GM19324 (cell line): ENCODE measurements around the gene SLC25A34.

Experiments used
- ATAC-seq: cut with Tn5 transposase; IDR thresholded peaks from one replicate; pipeline ENCODE4 v1.9.1; 2021; ENCODE audit warnings: mild to moderate bottlenecking, moderate library complexity; ENCODE audit not compliant: unreplicated experiment, low FRiP score

Gene SLC25A34

DNA sequence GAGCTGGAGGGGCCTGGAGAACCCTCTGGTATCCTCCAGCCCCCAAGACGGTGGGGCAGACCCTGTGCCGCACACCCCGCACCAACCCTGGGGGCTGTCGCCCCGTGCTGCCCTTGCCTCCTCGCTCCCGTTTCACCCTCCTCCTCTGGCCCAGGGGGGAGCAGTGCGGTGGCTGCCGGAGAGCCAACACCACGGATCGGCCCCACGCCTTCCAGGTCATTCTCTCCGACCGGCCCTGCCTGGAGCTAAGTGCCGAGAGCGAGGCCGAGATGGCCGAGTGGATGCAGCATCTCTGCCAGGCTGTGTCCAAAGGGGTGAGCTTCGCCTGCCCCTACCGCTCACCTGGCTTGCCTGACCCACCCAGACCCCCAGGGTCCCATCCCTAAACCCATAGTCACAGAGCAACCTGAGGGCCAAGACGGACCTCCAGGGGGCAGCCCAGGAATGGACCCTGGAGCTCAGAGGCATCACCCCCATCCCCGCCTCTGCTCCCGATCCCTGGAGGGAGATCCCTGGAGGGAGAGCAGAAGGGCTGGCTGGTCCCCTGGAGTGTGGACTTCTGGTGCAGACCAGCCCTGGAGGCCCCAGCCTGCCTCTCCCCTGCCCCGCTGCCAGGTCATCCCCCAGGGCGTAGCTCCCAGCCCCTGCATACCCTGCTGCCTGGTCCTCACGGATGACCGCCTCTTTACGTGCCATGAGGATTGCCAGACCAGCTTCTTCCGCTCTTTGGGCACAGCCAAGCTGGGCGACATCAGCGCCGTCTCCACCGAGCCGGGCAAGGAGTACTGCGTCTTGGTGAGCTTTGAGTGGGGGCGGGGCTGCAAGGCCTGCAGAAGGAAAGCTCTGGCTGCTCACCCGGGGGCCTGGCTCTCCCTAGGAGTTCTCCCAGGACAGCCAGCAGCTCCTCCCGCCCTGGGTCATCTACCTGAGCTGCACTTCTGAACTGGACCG lies 4.0 kb upstream of the SLC25A34 start:
- no peak for ATAC-seq

DNA sequence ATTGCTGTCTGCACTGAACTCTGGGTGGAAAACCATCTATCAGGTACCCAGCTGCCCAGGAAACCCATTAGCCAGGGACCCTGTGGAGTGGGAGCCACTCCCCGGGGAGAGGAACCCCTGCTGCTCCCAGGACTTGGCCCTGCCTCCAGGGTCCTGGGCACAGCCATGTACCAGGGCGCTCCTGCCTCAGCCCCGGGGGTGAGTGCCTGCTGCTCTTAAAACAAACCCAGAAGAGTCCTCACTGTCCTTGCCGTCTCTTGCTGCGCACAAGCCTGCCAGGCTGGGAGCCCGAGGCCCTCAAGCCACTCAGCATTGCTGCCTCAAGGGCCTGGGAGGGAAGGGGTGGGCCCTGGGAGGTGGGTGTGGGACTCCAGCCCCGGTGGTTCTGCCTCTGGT lies 3.4 kb upstream of the SLC25A34 start:
- ATAC-seq = no peak

DNA sequence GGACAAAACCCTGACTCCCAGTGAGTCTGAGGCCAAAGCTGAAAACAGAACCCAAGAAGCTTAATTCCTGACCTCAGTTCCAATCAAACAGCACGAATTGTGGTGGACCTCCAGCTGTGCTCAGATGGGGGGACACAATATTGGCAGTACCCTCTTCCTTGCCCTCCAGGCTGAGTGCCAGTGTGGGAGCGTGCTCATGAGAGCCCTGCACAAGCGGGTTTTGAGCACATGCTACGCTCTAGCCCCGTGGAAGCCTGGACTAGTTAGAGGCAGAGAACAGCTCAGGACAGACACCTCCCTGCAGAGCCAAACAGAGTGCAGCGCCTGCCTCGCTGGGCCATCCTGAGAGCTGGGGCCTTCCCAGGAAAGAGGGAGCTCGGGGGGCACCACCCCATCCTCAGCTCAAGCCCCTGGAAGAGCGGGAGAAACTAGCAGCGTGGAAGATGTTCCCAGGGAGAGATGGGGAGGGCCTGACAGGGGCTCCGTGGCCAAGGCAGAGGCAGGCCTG lies 2.8 kb upstream of the SLC25A34 start:
- ATAC-seq = no peak

DNA sequence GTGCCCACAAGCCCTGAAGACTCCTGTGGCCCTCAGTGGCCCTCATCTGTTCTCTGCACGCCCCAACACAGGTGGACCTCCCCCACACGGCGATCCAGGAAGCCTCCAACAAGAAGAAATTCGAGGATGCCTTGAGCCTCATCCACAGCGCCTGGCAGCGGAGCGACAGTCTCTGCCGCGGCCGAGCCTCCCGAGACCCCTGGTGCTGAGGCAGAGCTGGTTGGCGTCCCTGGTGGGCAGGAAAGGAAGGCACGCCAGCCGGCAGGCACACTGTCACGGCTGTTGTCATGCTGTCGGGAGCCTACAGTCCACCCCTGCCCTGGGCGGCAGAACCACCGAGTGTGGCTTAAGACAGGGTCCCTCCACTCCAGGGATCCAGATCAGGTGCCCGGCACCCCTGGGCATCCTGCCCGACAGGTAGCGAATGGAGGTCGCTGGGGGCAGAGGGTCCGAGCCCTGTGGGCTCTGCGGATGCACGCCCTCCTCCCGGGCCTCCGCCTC lies 2.3 kb upstream of the SLC25A34 start:
- ATAC-seq = no peak

DNA sequence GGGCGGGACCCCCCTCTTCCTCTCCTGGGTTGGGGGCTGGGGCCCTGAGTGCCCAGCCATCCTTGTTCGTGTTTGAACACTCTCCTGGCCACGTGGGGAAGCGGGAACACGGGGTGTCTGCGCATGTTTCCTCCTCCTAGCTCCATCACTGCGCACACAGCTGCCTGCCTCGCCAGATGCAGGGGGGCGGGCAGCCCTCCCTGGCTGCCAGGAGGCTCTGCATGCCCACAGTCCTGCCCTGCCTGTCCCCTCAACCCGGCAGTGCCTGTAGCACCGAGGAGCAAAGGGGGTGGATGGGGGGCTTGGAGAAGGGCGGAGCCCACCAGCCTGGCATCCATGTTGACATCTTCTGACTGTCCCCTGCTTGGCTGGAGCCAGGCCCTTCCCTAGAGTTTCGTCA lies 1.8 kb upstream of the SLC25A34 start:
- ATAC-seq = no peak

DNA sequence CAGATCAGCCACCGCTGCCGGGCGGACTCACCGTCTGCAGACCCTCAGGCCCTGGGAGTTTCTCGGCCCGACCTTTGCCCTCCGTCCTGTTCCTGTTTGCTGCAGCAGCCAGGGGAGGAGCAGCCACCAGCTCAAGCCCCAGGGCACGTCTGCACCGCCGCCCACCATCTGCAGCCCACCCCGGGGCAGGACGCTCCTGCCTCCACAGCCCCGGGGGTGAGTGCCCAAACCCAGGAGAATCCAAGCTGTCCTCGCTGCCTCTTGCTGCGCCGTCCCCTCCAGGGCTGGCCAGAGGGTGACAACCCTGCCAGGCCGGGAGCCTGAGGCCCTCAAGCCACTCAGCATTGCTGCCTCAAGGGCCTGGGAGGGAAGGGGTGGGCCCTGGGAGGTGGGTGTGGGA lies 1.2 kb upstream of the SLC25A34 start:
- ATAC-seq = no peak

DNA sequence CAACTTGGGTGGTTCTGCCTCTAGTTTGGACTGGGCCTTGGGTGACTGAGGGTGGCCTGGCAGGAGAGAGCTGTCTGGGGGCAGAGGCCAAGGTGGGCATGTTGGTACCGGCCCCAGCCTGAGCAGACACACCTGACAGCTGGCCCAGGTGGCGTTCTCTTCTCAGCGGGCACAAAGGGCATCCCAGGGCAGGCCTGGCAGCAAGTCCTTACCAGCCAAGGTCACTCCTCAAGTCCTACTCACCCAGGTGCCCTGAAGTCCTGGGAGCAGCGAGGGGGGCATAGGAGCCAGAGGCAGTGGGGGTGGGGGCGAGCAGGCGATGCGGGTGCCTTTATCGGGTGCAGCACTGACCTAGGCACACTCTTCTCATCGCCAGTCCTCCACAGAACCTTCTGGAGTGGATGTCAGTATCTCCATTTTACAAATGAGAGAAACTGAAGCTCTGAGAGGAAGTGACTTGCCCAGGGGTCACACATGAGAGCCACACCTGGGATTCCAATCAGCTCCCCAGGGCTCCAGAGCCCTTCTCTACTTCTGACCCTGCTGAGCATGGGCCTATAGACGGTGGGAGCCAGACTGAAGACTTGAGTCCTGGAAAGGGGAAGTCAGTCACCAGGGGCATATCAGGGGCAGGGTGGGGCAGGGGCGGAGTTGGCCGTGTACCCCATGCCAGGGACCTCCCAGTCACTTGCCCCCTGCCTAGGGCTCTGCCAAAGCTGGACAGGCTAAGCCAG lies 587 bp upstream of the SLC25A34 start:
- ATAC-seq = no peak

DNA sequence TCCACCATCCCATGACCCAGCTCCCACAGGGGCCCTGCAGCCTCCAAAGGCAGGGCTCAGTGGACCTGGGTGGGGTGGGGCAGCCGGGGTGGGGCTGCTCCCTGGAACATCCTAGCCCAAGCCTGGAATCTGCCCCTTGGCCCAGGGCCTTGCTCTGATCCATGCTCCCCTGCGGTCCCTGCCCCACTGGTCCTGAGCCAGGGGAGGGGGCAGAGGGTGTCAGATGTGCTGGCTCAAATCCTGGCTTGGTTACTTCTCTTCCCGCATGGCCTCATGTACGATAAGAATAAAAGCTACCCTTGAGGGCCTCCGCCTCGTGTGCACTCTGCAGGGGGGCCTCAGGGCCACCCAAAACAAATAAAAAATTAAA lies 819 bp downstream of the SLC25A34 start:
- ATAC-seq = no peak

DNA sequence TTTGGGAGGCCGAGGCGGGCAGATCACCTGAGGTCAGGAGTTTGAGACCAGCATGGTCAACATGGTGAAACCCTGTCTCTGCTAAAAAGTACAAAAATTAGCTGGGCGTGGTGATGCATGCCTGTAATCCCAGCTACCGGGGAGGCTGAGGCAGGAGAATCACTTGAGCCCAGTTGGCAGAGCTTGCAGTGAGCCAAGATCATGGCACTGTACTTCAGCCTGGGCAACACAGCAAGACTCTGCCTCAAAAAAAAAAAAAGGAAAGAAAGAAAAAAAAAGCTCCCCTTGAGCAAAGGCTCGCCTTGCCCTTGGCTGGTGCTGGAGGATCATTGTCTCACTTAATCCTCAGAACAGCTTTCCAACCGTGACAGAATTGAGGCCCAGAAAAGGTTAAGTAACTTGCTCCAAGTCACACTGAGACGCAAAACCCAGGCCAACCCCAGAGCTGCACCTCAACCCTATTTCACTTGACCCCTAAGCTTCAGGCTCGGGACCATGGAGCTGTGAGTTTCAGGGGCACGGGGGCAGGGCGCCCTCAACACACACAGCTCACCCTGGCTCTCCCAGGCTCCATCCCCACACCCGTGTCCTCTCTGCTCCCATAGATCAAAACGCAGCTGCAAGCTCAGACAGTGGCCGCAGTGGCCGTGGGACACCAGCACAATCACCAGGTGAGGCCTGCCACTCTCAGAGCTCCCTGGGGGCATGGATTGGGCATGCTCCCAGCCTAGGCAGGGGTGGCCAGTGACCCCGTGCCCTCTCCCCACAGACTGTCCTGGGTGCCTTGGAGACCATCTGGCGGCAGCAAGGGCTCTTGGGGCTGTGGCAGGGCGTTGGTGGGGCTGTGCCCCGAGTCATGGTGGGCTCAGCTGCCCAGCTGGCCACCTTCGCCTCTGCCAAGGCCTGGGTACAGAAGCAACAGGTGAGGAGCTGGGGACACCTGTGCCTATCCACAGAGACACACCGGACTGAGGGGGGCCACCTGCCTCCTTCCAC lies 1.6 kb downstream of the SLC25A34 start:
- ATAC-seq = no peak

DNA sequence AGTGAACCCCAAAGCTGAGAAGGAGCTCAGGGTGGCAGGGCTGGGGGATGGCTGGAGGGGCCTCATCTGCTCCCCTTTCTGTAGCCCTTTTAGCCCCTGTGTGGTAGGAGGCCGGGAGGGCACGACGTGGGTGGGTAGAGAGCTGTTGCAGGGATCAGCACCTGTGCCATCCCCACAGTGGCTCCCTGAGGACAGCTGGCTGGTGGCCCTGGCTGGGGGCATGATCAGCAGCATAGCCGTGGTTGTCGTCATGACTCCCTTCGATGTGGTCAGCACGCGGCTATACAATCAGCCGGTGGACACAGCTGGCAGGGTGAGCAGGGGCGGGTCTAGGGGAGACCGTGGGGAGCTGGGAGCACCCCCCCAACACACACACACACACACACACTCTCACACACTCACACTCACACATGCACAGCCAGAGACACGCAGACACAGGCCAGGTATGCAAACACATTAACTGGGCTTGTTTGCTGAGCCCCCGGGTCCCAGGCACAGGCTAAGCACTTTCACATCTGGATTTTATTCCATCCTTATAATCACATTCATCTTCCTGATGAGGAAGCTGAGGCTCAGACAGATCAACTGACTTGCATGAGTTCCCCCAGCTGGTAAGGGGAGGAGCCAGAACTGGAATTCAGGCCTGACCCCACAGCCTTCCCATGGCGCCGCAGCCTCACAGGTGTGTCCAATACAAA lies 2.5 kb downstream of the SLC25A34 start:
- ATAC-seq = no peak

DNA sequence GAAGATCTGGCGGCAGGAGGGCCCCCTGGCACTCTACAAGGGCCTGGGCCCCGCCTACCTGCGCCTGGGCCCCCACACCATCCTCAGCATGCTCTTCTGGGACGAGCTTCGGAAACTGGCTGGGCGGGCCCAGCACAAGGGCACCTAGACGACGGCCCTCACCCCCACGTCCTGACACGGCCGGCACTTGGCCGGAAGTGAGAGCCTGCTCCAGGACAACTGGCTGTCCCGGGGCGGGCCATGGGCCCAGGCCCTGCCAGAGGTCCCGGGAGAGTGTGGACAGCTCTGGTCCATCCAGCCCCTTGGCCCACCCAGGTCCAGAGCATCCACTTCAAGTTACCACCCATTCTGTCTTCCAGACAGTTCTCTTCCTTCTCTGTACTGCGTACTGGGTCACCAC lies 3.2 kb downstream of the SLC25A34 start:
- ATAC-seq = no peak

DNA sequence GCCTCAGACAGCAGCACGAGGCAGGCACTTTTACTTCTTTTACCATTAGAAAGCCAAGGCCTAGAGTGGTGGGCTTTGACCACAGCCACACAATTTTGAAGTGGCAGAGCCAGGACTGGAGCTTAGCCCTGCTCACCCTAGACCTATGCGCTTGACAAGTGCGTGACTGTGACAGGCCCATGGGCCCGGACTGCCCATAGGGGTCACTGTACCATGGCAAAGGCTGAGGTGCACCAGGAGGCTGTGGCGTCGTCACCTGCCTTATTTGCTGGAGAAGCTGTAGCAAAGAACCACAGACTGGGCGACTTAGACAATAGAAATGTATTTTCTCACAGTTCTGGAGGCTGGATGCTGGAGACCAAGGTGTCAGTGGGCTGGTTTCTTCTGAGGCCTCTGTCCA lies 3.7 kb downstream of the SLC25A34 start:
- ATAC-seq = no peak

DNA sequence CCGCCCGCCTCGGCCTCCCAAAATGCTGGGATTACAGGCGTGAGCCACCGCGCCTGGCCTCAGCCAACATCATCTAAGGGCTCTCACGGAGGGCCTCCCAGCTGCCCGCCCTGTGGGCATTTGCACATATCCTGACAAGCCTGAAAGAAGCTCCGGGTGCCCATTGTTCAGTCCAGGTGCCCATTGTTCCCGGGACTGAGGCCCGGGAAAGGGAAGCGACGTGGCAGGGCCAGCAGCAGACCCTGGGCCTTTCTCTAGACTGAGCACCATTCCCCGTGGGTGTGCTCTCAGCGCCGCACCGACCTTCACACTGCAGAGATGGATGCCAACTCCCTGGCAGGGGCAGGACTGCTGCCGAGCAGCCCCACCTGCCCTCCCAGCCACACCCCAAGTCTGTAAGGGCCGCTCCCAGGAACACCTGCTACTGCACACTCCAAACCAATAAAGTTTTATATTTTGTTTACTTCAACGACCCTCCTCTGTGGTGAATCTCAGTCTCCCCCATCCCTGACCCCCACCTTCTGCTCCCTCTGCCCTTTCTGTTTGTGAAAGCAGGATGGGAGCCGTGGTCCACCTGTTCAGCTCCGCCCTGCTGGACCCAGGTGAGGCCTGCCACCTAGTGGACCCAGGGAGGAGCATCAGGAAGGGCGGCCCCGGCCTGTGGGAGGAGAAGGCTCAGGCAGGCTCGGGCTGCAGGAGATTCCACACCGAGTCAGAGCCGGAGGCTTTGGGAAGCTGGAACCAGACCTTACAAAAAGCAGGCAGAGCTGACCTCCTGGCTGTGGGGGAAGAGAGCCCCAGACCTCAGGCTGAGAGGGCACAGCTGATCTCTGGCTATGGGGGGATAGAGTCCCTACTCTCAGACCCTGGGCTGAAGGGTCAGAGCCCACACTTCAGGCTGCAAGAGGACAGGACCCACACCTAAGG lies 5.1 kb downstream of the SLC25A34 start:
- peak; percentile 53 for ATAC-seq

DNA sequence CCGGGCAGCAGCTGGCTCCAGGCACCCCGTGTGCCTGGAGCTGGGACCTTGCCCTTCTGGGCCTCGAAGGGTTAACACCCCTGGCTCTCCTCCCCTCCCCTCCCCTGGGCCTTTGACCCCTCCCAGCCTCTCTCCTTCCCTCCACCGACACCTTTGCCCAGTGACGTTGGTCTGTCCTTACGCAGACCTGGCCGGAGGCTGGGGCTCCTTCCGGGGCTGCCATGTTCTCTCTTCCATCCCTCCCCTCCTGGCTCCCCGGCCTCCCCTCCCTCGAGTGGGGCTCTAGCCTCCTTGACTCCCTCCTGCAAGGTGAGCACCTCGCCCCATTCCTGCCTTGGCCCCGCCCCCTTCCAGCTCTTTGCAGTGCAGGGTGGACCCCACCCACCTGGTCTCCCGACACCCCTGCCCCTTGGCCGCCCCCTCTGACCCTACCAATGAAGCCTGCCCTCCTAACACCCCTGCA lies 6.3 kb downstream of the SLC25A34 start, which contains the start of gene TMEM82:
TSS of gene TMEM82 (plus strand) at position 161 of the 463 bp plus-strand sequence. CDS start at position 222, 61 bp downstream.
- ATAC-seq = no peak

DNA sequence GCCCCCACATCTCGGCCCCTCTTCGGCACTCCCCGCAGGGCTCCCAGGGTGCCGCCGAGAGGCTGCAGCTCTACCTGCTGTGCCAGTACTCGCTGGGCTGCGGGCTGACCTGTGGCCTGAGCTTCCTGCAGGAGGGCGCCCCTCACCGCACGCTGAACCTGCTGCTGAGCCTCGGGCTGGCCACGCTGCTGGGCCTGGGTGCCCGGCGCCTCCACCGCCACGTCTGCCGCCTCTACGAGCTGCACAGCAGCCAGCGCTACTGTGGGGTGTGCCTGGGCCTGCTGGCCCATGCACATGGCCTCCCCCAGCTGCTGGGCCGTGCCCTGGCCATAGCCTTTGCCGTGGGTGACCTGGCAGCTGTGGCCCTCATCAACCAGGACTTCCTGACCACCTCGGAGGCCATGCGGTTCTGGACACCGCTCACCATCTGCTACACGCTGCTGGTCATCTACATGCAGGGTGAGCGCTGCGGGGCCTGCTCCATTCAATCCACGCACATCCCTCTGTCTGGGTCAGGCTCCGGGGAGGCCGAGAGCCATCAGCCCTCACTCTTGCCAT lies 8.1 kb downstream of the SLC25A34 start:
- ATAC-seq = no peak

DNA sequence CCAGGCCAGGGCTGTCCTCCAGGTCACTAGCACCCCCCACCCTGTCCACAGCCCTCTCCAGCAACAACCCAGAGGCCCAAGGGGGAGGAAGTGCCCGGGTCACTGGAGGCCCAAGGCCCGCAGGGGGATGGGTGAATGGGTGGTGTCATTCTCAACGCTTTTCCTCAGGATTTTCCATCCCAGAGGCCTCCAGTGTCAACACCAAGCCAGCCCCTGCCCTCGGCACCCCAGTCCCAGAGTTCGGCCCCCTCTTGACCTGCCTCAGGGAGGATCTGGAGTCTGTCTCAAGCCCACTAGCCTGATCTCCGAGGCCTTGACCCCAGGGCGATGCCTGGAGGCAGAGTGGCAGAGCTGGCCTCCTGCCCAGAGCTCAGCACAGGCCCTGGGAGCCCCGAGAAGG lies 11.3 kb downstream of the SLC25A34 start:
- ATAC-seq = no peak

DNA sequence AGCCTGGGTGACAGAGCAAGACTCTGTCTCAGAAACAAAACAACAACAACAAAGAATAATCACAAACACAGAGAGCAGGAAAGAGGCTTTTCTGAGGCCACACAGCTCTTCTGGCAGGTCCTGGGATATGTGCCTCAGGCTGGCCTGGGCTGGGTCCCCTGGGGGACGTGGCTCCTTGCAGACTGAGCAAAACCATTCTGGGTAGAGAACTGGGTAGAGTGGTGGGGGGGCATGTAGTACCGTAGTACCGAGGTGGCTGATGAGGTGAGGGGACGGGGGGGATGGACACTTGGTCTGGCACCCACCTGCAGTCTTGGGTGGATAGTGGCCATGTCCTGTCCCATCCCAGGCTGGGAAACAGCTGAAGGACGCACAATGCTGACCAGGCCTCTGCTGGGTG lies 12.2 kb downstream of the SLC25A34 start:
- no peak for ATAC-seq
